Lung (tissue), 12 donors: ENCODE results near the gene MRPL12. TPM values are rescaled to one million over a fixed set of nuclear protein-coding genes. Genes with fewer than 3 reads are reported as not detected.
"Not testable (repeated sequence)": the region's sequence is repeated elsewhere in the genome, so short reads cannot be mapped to it uniquely, and the experiment has no call there.

ENCODE experiments used
- ATAC-seq: fragments of 200-7000 bp; cut with Tn5 transposase; one replicate; pipeline ENCODE4 v1.9.1; 2020; ENCODE audit warnings: moderate number of reproducible peaks; ENCODE audit not compliant: insufficient read depth, low FRiP score
- DNase-seq, 3 donors: peaks; one replicate each; pipeline ENCODE4 v3.0.0-alpha.2; 2013 to 2017
- H3K27ac ChIP-seq, 2 donors: one replicate each; pipeline ENCODE4 v1.5.1; 2013; ENCODE audit warnings: mild to moderate bottlenecking in 2 of 2, moderate library complexity in 2 of 2, control low read depth in 1 of 2, inconsistent platforms in 1 of 2, low read depth in 1 of 2, low read length in 1 of 2
- H3K27me3 ChIP-seq, 3 donors: one replicate each; pipeline ENCODE4 v1.5.1; 2013; ENCODE audit warnings: low read length in 2 of 3; ENCODE audit not compliant: control insufficient read depth in 3 of 3, insufficient read depth in 3 of 3
- H3K36me3 ChIP-seq, 4 donors: one replicate each; pipeline ENCODE4 v1.5.1; 2013; ENCODE audit warnings: low read length in 4 of 4, mild to moderate bottlenecking in 1 of 4, moderate library complexity in 1 of 4; ENCODE audit not compliant: control insufficient read depth in 4 of 4, insufficient read depth in 4 of 4
- H3K4me1 ChIP-seq, 5 donors: one replicate each; pipeline ENCODE4 v1.5.1; 2013; ENCODE audit warnings: low read length in 5 of 5, mild to moderate bottlenecking in 2 of 5, moderate library complexity in 1 of 5; ENCODE audit not compliant: control insufficient read depth in 5 of 5, insufficient read depth in 5 of 5
- H3K4me3 ChIP-seq: one replicate; pipeline ENCODE4 v1.5.1; 2013; ENCODE audit warnings: mild to moderate bottlenecking, control low read depth, moderate library complexity
- H3K9ac ChIP-seq, 2 donors: one replicate each; pipeline ENCODE4 v1.5.1; 2013; ENCODE audit warnings: low read length in 2 of 2, control low read depth in 1 of 2; ENCODE audit not compliant: insufficient read depth in 1 of 2
- H3K9me3 ChIP-seq, 4 donors: one replicate each; pipeline ENCODE4 v1.5.1; 2013; ENCODE audit warnings: low read length in 3 of 4, mild to moderate bottlenecking in 1 of 4, moderate library complexity in 1 of 4; ENCODE audit not compliant: control insufficient read depth in 4 of 4, insufficient read depth in 3 of 4
- CTCF ChIP-seq: IDR thresholded peaks from 2 replicates; pipeline ENCODE4 v1.5.1; 2012; ENCODE audit warnings: mild to moderate bottlenecking; ENCODE audit errors: control extremely low read depth, extremely low read depth
- WGBS, 2 donors: extraction: QIAGEN DNeasy Blood & Tissue Kit; methylation state at CpG; one replicate each; pipeline ENCODE4 v1.1.7; 2013; 5-methylcytosine and 5-hydroxymethylcytosine counted together
- polyA plus RNA-seq, 2 donors: library from polyadenylated mRNA; stranded (reverse); fragments of 200-250 nt; gene quantifications; one replicate each; pipeline ENCODE4 v1.2.1, GENCODE V29; 2013
- total RNA-seq, 2 donors: library from RNA; depleted of rRNA in 1 of 2; stranded (reverse); fragments of >200 nt in 1 of 2; gene quantifications; one replicate each; pipeline ENCODE4 v1.2.1, GENCODE V29; 2014 to 2021
- donor health status: control.
- donor health status: control.
- donor health status: Bipolar disorder and iron deficiency.
- donor health status: healthy.
- donor health status: DM: yes; HTN: yes; CAD: no.

The MRPL12 gene
- total and polyA plus RNA-seq, 4 donors: 6.1 to 154 (median 104) TPM

- Histone ChIP-seq H3K9ac (no peak overlapping the region), H3K27me3 (no peaks in the 10 kb centered on the region), H3K36me3 (peaks cover 11 to 42% (median 13%) of the 10 kb centered on the region in 4 donors), H3K4me3 (no peak overlapping the region), H3K27ac (no peak overlapping the region), H3K9me3 (no peaks in the 10 kb centered on the region), H3K4me1 (peaks cover 0 to 3% (median 0%) of the 10 kb centered on the region in 5 donors)
- no peak for TF ChIP-seq CTCF
- ATAC-seq (no peak), DNase-seq (no peak)
- WGBS, 2 donors: 95% methylated on average over 15 to 16 of the region's 16 CpGs
Observed at GRCh38 chr17:81672954-81673353, 30.2 kb upstream of the MRPL12 start.

GRCh38 chr17:81673561-81674258, 29.5 kb upstream of the MRPL12 start:
- ATAC-seq (no peak), DNase-seq (no peak)
- 88 to 91% methylated on average over 18 of the region's 18 CpGs for WGBS, 2 donors
- no peaks in the 10 kb centered on the region for H3K4me1 ChIP-seq
- no peak overlapping the region for H3K4me3 ChIP-seq
- H3K9me3 ChIP-seq: no peaks in the 10 kb centered on the region
- H3K27me3 ChIP-seq: no peaks in the 10 kb centered on the region
- no peak overlapping the region for H3K27ac ChIP-seq
- no peak overlapping the region for H3K9ac ChIP-seq
- H3K36me3 ChIP-seq: peaks cover 7 to 42% (median 12%) of the 10 kb centered on the region in 4 donors
- TF ChIP-seq CTCF: no peak

- ATAC-seq, H3K9ac ChIP-seq, H3K27ac ChIP-seq, H3K4me1 ChIP-seq, H3K4me3 ChIP-seq, H3K9me3 ChIP-seq, H3K27me3 ChIP-seq: not testable (repeated sequence)
- WGBS, 2 donors: 47 to 52% methylated on average over 18 of the region's 18 CpGs
- peaks cover 5 to 35% (median 12%) of the 10 kb centered on the region in 4 donors for H3K36me3 ChIP-seq
- peak; percentile 8 for TF ChIP-seq CTCF
- peak in 1 of 3 donors; percentile 13 for DNase-seq
Observed at GRCh38 chr17:81675515-81676221, 27.5 kb upstream of the MRPL12 start.
